PC-3 (cell line): Measurements from ENCODE around the gene TESK2.

Experiments
- CTCF ChIP-seq: fragments of 300-600 bp; sonication (generic); conservative IDR thresholded peaks from 2 replicates; pipeline ENCODE4 v1.5.1; 2017; ENCODE audit warnings: antibody characterized with exemption, low read depth, mild to moderate bottlenecking, low read length
- EZH2 ChIP-seq: fragments of 300-600 bp; sonication (generic); IDR thresholded peaks from one replicate; pipeline ENCODE4 v1.6.1; 2017; ENCODE audit warnings: antibody characterized with exemption, mild to moderate bottlenecking, low read length; ENCODE audit not compliant: unreplicated experiment
- EZH2phosphoT487 ChIP-seq: fragments of 300-600 bp; sonication (generic); IDR thresholded peaks from 2 replicates; pipeline ENCODE4 v1.6.1; 2018; ENCODE audit warnings: mild to moderate bottlenecking, antibody characterized with exemption, low read length, borderline replicate concordance

- TF ChIP-seq CTCF (no peak), EZH2phosphoT487 (no peak), EZH2 (no peak)
These were observed 17.7 kb downstream of the TESK2 start for GRCh38 chr1:45473302-45473701.
